H1 (cell line): ENCODE data around the gene AIPL1.

ENCODE experiments used
- CEBPB ChIP-seq: IDR thresholded peaks from 2 replicates; pipeline ENCODE4 v1.6.1; 2012; ENCODE audit warnings: low read depth, low read length
- CTCF ChIP-seq, 3 experiments: IDR thresholded peaks; 1 replicate in 2 of 3; 2 replicates in 1 of 3; pipeline versions ENCODE4 v1.5.1 to v1.6.1; 2011; ENCODE audit warnings: low read length in 3 of 3, mild to moderate bottlenecking in 3 of 3, inconsistent platforms in 2 of 3, low read depth in 1 of 3, moderate library complexity in 1 of 3; ENCODE audit not compliant: insufficient read depth in 1 of 3; ENCODE audit errors: control extremely low read depth in 1 of 3
- EZH2 ChIP-seq: fragments of 200-600 bp; sonication (generic); IDR thresholded peaks from 2 replicates; pipeline ENCODE4 v1.7.1; 2012; ENCODE audit warnings: low read depth, mild to moderate bottlenecking, moderate library complexity, low read length, inconsistent platforms; ENCODE audit not compliant: severe bottlenecking
- GABPA ChIP-seq: IDR thresholded peaks from 2 replicates; pipeline ENCODE4 v1.6.1; 2011; ENCODE audit warnings: mild to moderate bottlenecking, low read length, moderate library complexity, borderline replicate concordance; ENCODE audit not compliant: insufficient read depth
- RFX5 ChIP-seq: IDR thresholded peaks from 2 replicates; pipeline ENCODE4 v1.6.1; 2011; ENCODE audit warnings: low read depth, low read length, improper control_type of control experiment, borderline replicate concordance
- SAP30 ChIP-seq: fragments of 300-600 bp; sonication (generic); IDR thresholded peaks from 2 replicates; pipeline ENCODE4 v1.7.1; 2012; ENCODE audit warnings: low read length, moderate library complexity, mild to moderate bottlenecking, inconsistent platforms; ENCODE audit not compliant: insufficient read depth, insufficient replicate concordance
- ZNF274 ChIP-seq: IDR thresholded peaks from 2 replicates; pipeline ENCODE4 v1.7.0; 2012; ENCODE audit warnings: low read length, borderline replicate concordance; ENCODE audit errors: extremely low read depth
- TF ChIP-seq, protein P1 (sequence below): IDR thresholded peaks from 2 replicates; pipeline ENCODE4 v1.6.1; 2012; ENCODE audit warnings: inconsistent platforms

DNA sequence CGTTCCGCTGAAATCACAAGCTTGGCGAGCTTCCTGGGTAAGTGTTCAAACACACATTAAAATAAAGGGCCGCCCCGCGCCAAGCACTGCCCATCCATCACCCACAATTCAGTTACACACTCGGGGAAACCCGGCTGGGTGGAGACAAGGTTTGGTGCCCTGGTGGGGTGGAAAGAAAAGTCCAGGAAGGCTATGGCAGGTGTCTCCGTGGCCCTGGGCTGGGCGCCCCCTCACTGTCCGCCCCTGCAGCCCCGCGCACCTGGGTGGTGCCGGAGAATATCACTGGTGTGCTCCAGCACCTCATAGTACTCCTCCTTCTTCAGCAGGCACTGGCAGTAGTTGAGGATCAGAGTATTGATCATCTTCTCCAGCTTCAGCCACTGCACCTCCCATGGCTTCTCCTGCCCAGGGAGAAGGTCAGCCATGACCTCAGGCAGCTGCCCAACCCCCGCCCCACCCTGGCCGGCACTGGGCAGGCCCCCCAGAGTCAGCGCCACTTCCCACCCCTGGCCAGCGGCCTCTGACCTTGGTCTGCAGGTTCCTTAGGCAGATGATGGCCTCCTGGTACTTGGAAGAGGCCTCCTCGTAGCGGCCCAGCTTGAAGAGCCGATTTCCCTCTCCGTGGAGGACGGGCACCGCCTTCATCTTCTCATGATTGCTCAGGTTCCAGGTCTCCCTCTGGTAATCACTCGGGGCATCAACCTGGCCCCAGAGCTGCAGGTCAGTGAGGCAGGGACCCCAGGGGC, 8.4 kb downstream of the AIPL1 start:
- TF ChIP-seq, protein P1, sequence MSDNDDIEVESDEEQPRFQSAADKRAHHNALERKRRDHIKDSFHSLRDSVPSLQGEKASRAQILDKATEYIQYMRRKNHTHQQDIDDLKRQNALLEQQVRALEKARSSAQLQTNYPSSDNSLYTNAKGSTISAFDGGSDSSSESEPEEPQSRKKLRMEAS: no peak
- TF ChIP-seq ZNF274 (no peak), CTCF (IDR thresholded peaks at IDR 0.05; ENCODE audit: control extremely low read depth in 1 of 3, insufficient read depth in 1 of 3, low read depth in 1 of 3, low read length in 3 of 3) (no peak), EZH2 (no peak), GABPA (no peak), RFX5 (no peak), SAP30 (no peak), CEBPB (no peak)
